Hematopoietic multipotent progenitor cell treated with erythropoietin and hydrocortisone succinate and interleukin-3 and kit ligand, for 8 days (in vitro differentiated cells): ENCODE data around the gene SEPHS2.
A peak's percentile ranks its signal among the peaks of the same experiment; 100 is the strongest.
"Not testable (repeated sequence)": the region's sequence is repeated elsewhere in the genome, so short reads cannot be mapped to it uniquely, and the experiment has no call there.

Source experiments
- DNase-seq: peaks from one replicate; pipeline ENCODE4 v3.0.0-alpha.2; 2015

Gene SEPHS2, protein sequence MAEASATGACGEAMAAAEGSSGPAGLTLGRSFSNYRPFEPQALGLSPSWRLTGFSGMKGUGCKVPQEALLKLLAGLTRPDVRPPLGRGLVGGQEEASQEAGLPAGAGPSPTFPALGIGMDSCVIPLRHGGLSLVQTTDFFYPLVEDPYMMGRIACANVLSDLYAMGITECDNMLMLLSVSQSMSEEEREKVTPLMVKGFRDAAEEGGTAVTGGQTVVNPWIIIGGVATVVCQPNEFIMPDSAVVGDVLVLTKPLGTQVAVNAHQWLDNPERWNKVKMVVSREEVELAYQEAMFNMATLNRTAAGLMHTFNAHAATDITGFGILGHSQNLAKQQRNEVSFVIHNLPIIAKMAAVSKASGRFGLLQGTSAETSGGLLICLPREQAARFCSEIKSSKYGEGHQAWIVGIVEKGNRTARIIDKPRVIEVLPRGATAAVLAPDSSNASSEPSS

DNA sequence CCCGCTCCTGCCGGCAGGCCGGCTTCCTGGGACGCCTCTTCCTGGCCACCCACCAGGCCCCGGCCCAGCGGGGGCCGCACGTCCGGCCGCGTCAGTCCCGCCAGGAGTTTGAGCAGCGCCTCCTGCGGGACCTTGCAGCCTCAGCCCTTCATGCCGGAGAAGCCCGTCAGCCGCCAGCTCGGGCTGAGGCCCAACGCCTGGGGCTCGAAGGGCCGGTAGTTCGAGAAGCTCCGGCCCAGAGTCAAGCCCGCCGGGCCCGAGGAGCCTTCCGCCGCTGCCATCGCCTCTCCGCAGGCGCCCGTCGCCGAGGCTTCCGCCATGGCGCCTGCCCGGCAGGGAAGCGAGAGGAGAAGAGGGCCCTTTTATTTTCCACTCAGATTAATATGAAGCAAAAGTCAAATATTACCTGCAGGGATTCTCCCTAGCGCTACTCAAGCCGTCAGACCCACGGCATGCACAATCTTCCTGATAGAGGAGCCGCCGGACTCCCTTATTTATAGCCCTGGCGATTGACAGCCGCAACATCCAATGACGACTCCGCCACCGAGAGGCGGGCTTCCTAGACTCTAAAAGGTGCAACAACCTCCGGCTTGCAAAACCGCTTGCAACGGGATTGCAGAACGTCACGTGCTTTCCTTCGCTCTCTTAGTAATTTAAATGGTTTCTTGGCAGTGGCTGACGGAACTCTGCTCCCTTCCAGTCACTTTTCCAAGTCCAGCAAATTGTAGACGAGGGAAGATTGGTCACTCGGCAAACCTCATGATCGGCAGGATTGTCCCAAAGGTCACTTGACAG is at the start of gene SEPHS2:
SEPHS2 (minus strand) TSS at position 467 of the 795 bp plus-strand sequence; CDS start at position 320, 147 bp downstream.
- DNase-seq: peak; percentile 99

DNA sequence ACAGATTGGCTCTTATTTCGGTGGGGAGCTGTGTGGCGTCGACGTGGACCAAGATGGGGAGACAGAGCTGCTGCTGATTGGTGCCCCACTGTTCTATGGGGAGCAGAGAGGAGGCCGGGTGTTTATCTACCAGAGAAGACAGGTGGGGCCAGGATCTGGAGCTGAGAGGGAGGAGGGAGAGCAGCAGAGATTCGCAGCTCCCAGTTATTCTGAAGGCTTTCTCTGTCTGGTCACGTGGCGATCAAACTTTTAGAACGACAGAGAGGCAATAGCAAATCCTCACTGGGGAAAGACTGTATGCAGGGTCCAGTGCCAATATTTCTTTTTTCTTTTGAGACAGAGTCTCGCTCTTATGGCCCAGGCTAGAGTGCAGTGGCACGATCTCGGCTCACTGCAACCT is 49.0 kb upstream of the SEPHS2 start:
- DNase-seq: no peak

DNA sequence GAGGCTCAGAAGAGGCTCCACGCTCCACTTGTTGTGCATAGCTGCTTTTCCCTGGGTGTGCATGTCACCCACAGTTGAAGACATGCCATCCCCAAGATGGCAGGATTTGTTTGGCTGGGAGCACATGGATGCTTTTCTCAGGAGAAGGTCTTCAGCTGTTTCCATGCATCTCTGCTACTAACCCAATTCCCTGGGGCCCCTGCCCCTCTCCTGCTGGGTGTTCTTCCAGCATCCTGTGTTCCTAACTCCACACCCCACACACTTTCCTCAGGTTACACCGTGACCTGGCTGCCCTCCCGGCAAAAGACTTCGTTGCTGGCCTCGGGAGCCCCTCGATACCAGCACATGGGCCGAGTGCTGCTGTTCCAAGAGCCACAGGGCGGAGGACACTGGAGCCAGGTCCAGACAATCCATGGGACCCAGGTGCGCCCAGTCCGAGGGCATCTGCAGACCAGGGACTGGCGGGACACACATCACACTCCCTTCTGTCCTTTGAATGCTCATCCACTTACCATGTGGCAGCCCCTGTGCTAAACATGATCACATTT is 48.3 kb upstream of the SEPHS2 start:
- DNase-seq: no peak

DNA sequence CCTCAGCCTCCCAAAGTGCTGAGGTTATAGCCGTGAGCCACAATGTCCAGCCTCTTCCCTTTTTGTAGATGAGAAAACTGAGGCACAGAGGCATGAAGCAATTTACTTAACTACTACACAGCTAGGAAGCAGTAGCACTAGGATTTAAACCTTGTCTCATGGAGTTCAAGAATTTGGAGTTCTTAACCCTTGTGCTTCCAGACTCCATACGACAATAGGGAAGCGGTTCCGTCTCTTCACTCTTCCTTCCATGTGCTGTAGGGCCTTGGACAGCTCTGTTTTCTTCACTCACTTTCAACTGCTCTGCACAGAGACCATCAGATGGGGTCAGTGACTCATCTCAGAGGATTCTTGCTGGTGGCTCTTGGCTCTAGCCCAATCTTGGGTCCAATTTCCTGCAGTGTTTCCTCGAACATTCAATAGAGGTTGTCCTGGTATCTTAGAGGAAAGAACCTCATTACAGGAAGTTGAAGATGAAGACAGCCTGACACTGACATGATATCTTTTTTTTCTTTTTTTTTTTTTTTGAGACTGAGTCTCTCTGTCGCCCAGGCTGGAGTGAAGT is 46.2 kb upstream of the SEPHS2 start:
- peak; percentile 87 for DNase-seq

DNA sequence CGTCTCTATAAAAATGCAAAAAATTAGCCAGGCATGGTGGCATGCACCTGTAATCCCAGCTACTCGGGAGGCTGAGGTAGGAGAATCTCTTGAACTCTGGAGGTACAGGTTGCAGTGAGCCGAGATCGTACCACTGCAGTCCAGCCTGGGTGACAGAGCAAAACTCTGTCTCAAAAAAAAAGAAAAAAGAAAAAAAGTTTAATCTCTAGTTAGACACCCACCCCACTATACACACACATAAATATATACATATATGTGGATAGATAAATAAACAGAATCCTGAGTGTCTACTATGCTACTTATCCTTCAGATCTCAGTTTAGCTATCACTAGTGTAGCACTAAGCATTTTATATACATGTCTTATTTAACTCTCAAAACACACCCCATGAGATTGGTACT is 45.6 kb upstream of the SEPHS2 start:
- no peak for DNase-seq

DNA sequence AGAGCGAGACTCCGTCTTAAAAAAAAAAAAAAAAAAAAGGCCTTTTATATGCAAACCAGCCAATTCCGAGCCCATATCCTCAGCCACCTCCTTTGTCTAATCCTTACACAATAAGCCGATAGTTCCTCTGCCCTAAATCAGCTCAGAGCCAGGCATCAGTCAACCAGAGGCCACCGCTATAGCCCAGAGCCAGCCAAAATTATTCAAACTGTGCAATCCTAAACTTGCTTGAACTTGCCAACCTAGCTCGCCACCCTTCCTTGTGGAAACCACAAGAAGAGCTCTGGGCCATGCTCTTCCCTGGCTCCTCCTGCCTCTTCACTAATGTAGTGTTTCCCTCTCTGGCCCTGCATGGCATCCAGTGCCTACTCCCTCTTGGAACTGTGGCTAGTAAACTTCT is 44.5 kb upstream of the SEPHS2 start:
- peak; percentile 34 for DNase-seq

DNA sequence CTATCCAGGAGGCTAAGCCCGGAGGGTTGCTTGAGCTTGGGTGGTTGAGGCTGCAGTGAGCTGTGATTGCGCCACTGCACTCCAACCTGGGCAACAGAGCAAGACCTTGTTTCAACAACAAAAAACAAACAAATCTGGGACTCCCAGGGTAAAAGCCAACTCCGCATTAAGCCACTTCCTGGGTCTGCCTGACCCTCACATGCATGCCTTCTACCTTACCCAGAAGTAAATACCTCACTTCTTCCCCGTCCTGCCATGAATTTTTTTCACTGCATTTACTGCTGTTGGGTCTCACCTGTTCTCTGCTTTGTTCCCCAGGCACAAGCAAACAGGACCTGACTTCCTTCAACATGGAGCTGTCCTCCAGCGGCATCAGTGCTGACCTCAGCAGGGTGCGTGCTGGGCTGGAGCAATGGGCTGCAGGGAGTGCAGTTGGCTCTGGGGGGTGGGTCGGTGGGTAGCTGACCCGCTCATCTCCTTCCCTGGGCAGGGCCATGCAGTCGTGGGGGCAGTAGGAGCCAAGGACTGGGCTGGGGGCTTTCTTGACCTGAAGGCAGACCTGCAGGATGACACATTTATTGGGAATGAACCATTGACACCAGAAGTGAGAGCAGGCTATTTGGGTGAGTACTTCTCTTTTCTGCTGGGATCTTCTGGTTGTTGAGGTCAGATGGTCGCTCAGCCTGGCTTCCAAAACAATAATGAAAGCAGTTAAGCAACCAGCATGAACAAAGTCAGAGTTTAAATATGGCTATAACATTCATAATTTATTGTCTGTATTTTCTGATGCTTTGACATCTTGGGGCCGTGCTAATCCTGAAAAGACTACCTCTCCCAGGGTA is 43.3 kb upstream of the SEPHS2 start:
- no peak for DNase-seq

DNA sequence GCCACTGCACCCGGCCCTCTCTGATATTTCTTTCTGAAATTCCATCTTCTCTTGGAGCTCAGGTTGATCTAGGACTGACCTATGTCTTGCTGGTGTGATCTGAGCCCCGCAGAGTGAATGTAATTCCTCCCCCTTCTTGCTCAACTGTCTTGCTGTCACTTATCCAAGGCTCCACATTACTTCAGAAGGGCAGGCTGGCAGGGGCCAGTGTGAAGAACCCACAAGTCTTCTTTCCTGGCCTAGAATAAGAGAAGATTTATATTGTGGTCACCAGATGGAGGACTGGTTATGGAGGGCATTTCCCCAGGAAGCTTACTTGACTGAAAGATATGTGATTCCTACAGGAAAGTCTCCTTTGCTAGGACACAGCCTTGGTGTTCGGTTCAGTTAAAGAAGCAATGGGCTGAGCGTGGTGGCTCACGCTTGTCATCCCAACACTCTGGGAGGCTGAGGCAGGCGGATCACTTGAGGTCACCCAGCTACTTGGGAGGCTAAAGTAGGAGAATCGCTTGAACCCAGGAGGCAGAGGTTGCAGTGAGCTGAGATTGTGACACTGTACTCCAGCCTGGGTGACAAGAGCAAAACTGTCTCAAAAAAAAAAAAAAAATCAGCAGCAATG is 40.3 kb upstream of the SEPHS2 start:
- no peak for DNase-seq

DNA sequence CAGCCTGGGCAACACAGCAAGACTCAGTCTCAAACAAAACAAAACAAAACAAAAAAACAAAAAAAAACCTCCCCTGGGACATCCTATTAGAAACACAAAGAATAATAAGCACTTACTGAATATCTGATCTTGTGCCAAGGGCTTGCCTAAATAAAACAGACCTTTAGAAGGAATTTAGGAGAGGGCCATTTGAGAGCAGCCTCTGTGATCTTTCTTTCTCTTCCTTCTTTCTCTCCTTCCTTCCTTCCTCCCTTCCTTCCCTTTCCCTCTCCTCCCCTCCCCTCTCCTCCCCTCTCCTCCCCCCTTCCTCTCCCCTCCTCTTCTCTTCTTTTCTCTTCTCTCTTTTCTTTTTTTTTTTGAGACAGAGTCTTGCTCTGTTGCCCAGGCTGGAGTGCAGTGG is 39.2 kb upstream of the SEPHS2 start:
- no peak for DNase-seq

DNA sequence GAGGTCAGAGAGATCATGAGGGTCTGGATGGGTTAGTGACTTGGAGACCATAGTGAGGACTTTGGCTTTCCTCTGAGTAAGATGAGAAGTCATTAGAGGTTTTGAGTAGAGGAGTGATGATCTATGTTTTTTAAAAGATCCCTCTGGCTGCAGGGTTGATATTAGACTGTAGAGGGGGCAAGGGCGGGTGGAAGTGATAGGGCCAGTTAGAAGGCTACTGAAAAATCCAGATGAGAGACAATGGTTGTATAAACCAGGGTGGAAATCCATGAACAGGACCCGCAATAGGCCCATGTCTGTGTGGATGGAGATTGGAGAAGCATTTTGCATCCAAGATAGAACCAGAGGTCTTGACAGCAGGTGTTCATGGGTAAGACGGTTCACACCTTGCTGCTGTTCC is 36.7 kb upstream of the SEPHS2 start:
- DNase-seq: peak; percentile 71

DNA sequence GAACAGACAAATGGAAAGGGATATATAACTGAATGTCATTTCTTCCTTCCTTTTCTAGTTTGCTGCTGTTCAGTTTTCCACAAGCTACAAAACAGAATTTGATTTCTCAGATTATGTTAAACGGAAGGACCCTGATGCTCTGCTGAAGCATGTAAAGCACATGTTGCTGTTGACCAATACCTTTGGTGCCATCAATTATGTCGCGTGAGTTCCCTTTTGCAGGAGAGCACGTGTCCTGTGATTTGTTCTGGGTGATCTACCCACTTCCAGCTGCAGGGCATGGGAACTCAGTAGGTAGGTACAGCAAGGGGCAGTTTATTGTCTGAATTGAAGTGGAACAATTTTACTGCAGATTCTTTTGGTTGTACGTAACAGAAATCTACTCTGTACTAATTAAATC is 35.7 kb upstream of the SEPHS2 start:
- DNase-seq: no peak

DNA sequence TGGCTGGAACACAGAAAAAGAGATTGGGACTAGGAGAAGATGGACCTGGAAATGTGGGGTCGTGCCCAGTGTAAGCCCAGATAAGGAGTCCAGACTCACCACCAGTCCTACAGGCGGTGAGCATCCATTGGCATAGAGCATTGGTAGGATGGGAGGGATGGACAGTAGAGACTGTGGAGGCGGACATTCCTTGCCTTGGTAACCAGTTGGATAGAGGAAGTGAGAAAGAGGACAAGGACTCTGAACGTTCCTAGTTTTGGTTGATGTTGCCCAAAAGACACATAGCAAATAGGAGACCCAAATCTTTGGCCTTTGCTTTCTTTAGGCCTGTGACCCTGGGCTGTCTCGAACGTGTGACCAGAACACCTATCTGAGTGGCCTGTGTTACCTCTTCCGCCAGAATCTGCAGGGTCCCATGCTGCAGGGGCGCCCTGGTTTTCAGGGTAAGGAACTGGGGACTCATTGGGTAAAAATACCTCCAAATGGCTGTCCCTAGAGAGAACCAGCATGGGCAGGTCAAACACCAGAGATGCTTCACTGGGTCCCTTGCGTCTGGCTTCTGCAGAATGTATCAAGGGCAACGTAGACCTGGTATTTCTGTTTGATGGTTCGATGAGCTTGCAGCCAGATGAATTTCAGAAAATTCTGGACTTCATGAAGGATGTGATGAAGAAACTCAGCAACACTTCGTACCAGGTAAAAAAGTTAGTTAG is 33.2 kb upstream of the SEPHS2 start:
- no peak for DNase-seq

DNA sequence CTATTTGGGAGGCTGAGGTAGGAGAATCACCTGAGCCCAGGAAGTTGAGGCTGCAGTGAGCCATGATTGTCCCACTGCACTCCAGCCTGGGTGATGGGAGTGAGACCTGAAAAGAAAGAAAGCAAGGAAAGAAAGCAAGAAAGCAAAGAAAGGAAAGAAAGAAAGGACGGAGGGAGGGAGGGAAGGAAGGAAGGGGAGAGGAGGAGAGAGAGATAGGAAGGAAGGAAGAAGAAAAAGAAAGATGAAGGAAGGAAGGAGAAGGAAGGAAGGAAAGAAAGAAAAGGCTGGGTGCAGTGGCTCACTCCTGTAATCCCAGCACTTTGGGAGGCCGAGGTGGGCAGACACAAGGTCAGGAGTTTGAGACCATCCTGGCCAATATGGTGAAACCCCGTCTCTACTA is 32.1 kb upstream of the SEPHS2 start:
- not testable (repeated sequence) for DNase-seq

DNA sequence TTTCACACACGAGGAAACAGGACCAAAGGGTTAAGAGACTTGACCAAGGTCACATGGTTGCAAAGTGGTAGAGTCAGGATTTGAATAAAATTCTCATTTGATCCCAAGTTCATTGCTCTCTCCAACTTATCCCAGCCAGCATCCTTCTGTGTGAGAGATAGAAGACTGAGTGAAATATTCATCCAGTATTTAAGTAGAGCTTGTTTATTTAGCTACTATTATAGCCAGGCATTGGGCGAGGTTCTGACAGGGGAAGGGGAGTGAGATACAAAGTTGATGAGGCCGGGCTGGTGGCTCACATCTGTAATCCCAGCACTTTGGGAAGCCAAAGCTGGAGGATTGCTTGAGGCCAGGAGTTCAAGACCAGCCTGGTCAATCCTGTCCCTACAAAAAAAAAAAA is 31.3 kb upstream of the SEPHS2 start:
- DNase-seq: no peak

DNA sequence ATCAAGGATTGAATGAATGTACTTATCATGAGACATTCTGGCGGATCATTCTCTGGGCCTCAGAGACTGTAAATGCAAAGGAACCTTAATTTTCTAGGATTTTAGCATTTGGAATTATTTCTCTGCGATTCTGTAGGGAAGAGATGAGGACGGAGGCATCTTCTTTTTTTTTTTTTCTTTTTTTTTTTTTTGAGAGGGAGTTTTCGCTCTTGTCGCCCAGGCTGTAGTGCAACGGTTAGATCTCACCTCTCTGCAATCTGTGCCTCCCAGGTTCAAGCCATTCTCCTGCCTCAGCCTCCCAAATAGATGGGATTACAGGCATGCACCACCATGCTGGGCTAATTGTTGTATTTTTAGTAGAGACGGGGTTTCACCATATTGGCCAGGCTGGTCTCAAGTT is 29.0 kb upstream of the SEPHS2 start:
- no peak for DNase-seq

DNA sequence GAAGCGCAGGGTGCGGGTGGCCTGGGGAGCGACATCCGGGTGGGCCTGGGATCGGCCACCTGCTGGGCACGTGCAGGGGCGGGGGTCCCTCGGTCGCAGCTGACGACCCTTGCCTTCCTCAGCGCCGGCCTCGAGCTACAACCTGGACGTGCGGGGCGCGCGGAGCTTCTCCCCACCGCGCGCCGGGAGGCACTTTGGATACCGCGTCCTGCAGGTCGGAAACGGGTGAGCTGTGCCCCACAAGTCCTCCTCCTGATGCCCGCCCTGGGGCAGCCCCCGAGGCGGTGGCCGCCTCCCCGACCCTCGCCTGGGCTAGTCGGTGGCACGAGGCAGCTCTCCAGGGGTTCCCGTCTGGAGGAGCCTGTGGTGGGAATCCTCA is 28.4 kb upstream of the SEPHS2 start:
- no peak for DNase-seq

DNA sequence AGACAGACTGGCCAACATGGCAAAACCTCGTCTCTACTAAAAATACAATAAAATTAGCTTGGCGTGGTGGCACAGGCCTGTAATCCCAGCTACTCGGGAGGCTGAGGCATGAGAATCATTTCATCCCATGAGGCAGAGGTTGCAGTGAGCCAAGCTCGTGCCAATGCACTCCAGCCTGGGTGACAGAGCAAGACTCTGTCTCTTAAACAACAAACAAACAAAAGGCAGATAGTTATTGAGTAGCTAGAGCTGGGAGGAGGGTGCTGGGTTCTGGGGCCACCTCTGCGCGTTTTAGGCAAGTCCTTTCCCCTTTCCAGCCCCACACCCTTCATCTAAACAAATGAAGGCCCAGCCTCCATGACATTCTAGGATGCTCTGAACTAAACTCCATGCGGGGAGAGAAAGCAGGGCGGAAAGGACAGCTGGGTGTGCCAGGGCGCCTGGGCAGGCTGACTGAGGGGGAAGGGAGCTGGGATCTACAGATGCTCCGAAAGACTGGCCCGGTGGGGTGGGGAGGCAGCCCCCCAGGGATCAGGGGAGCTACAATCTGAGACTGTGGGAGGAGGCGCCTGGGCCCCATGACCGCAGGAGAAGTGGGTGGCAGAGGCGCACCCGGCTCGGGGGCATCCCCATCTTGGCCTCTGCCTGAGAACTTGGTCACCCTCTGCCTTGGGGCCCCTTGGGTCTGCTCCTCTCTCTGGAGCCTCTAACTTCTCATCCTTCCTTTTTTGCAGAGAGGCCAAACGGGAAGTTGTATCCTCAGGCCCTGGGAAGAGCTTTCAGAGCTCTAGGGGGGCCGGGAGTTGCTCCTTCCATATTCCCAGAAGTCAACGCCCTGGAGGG is 27.8 kb upstream of the SEPHS2 start:
- DNase-seq: no peak

DNA sequence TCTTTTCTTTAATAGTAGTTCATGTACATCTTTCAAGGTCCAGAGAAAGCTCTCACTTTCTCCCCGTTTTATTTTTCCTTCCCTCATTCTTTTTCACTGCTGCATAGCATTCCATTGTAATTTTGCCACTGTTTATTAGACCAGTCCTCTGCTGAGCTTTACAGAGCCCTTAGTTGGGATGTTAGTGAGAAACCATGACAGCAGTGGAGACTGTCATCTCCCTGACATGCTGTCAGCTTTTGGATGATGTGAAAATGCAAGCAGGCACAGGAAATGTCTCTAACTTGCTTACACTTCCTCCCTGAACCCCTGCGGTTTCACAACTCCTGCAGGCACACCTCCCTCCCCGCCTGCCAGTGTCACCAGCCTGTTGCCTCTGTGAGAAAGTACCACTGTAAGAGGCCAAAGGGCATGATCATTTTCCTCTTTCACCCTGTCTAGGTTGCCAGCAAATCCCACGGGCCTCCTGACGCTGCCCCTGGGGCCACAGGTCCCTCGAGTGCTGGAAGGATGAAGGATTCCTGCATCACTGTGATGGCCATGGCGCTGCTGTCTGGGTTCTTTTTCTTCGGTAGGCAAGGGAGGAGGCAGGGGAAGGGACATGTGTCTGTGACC is 26.8 kb upstream of the SEPHS2 start, which contains the start of gene ITGAL:
ITGAL (plus strand) TSS at position 415 of the 615 bp plus-strand sequence; CDS start at position 511, 96 bp downstream.
- peak; percentile 56 for DNase-seq

DNA sequence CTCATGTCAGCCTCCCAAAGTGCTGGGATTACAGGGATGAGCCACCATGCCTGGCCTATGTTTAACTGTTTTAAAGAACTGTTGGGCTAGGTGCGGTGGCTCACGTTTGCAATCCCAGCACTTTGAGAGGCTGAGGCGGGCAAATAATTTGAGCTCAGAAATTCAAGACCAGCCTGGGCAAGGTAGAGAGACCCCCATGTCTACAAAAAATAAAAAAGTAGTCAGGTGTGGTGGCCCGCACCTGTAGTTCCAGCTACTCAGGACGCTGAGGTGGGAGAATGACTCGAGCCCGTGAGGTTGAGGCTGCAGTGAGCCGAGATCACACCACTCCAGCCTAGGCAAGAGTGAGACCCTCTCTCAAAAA is 24.9 kb upstream of the SEPHS2 start:
- no peak for DNase-seq

DNA sequence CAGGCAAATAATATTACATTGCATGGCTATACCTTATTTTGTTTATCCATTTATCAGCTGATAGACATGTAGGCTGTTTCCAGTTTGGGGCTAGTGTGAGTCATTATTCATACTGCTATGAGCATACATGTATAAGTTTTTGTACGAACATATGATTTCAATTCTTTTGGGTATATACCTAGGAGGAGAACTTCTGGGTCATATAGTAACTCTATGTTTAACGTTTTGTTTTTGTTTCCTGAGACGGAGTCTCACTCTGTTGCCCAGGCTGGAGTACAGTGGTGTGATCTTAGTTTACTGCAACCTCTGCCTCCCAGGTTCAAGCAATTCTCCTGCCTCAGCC is 24.5 kb upstream of the SEPHS2 start:
- DNase-seq: no peak
